HepG2 (cell line): ENCODE measurements around the gene SLC13A3. TPM values are rescaled to one million over a fixed set of nuclear protein-coding genes. Genes with fewer than 3 reads are reported as not detected.

Source experiments
- ATAC-seq: fragments of 200-7000 bp; cut with Tn5 transposase; 3 replicates; pipeline ENCODE4 v1.9.1; 2020; ENCODE audit warnings: mild to moderate bottlenecking, moderate library complexity
- BruUV-seq: library from RNA; stranded (reverse); fragments of 400-500 nt; replicated peaks from 2 replicates; lab custom pipeline; 2021; lab: Mats Ljungman, UMichigan
- CTCF ChIA-PET: fragments of 300-600 bp; formaldehyde crosslinking; extraction: SDS; loops from one replicate; lab custom pipeline; 2021; ENCODE audit warnings: low total read pairs, inconsistent platforms, low intra/inter-chr PET ratio; lab: Yijun Ruan, JAX
- POLR2A ChIA-PET: fragments of 350-600 bp; sonication (Branson Sonifier 250); formaldehyde crosslinking; loops from one replicate; lab custom pipeline; 2020; ENCODE audit warnings: antibody characterized with exemption, inconsistent platforms; lab: Yijun Ruan, JAX
- DNase-seq: peaks from one replicate; pipeline ENCODE4 v3.0.0-alpha.2; 2015; ENCODE audit warnings: low spot score
- FAIRE-seq: peaks from 3 replicates; lab custom pipeline; 2011; peaks lifted over from hg19 to GRCh38; lab: Jason Lieb, UNC
- H2AFZ ChIP-seq: one replicate; pipeline ENCODE4 v1.6.1; 2011; ENCODE audit warnings: low read length, inconsistent platforms
- H3K27ac ChIP-seq: fragments of 300-600 bp; 3 replicates; pipeline ENCODE4 v1.8.0; 2011; ENCODE audit warnings: mixed run types, mild to moderate bottlenecking, mixed read lengths, low read length, inconsistent platforms; ENCODE audit not compliant: insufficient read depth; ENCODE audit errors: extremely low read length
- H3K27me3 ChIP-seq, 2 experiments: fragments of 200-600 bp in 1 of 2; 2 replicates in 1 of 2; 3 replicates in 1 of 2; pipeline versions ENCODE4 v1.6.0 to v1.8.0; 2011; ENCODE audit warnings: low read length in 2 of 2, mild to moderate bottlenecking in 2 of 2, moderate library complexity in 2 of 2, inconsistent platforms in 1 of 2; ENCODE audit not compliant: insufficient read depth in 2 of 2, control insufficient read depth in 1 of 2
- H3K36me3 ChIP-seq, 2 experiments: fragments of 200-600 bp in 1 of 2; replicated peaks in 1 of 2; 2 replicates in 1 of 2; 3 replicates in 1 of 2; pipeline versions ENCODE4 v1.5.1 to v1.8.0; 2011; ENCODE audit warnings: low read length in 2 of 2, inconsistent platforms in 1 of 2; ENCODE audit not compliant: insufficient read depth in 2 of 2, control insufficient read depth in 1 of 2
- H3K4me1 ChIP-seq: 2 replicates; pipeline ENCODE4 v1.5.1; 2012; ENCODE audit warnings: low read length, inconsistent platforms; ENCODE audit not compliant: insufficient read depth
- H3K4me2 ChIP-seq: 2 replicates; pipeline ENCODE4 v1.6.0; 2011; ENCODE audit warnings: low read depth, low read length, inconsistent platforms
- H3K4me3 ChIP-seq, 3 experiments: fragments of 200-600 bp in 1 of 3; sonication (generic), shearing (Covaris generic) in 1 of 3; replicated peaks in 1 of 3; 2 replicates each; pipeline ENCODE4 v1.5.1; 2011 to 2016; ENCODE audit warnings: low read length in 3 of 3, inconsistent platforms in 2 of 3, low read depth in 2 of 3, mild to moderate bottlenecking in 2 of 3, control low read depth in 1 of 3, mixed read lengths in 1 of 3; ENCODE audit not compliant: insufficient read depth in 1 of 3
- H3K79me2 ChIP-seq: one replicate; pipeline ENCODE4 v1.6.1; 2011; ENCODE audit warnings: low read length, inconsistent platforms; ENCODE audit not compliant: insufficient read depth
- H3K9ac ChIP-seq: 2 replicates; pipeline ENCODE4 v1.6.0; 2011; ENCODE audit warnings: mild to moderate bottlenecking, low read depth, low read length, inconsistent platforms; ENCODE audit not compliant: insufficient read depth
- H3K9me3 ChIP-seq: 2 replicates; pipeline ENCODE4 v1.5.1; 2012; ENCODE audit warnings: mild to moderate bottlenecking, low read length
- H4K20me1 ChIP-seq: 2 replicates; pipeline ENCODE4 v1.6.0; 2011; ENCODE audit warnings: inconsistent platforms, mild to moderate bottlenecking, low read length, moderate library complexity; ENCODE audit not compliant: insufficient read depth
- HCFC1 ChIP-seq: fragments of 150-350 bp; IDR thresholded peaks from 2 replicates; pipeline ENCODE4 v1.6.1; 2014; ENCODE audit warnings: low read depth, low read length
- HNRNPLL ChIP-seq: fragments of 200-400 bp; formaldehyde crosslinking; IDR thresholded peaks from 2 replicates; pipeline ENCODE4 v1.6.1; 2017; ENCODE audit warnings: mild to moderate bottlenecking, low read depth, low read length; ENCODE audit not compliant: poor library complexity, severe bottlenecking
- HOXA7 ChIP-seq: sonication (generic); formaldehyde crosslinking; IDR thresholded peaks from 2 replicates; pipeline ENCODE4 v1.8.1; 2022; ENCODE audit warnings: mild to moderate bottlenecking, missing genetic modification reagents, moderate library complexity
- KLF11 ChIP-seq: IDR thresholded peaks from 2 replicates; pipeline ENCODE4 v1.6.1; 2016; ENCODE audit warnings: missing compliant biosample characterization
- RFX1 ChIP-seq: fragments of 450-650 bp; IDR thresholded peaks from 2 replicates; pipeline ENCODE4 v1.6.1; 2017
- RFXANK ChIP-seq: IDR thresholded peaks from 2 replicates; pipeline ENCODE4 v1.6.1; 2016
- TEAD2 ChIP-seq: sonication (generic); formaldehyde crosslinking; IDR thresholded peaks from 2 replicates; pipeline ENCODE4 v1.9.0; 2021; ENCODE audit warnings: missing genetic modification reagents
- ZBTB8A ChIP-seq: sonication (generic); formaldehyde crosslinking; IDR thresholded peaks from 2 replicates; pipeline ENCODE4 v1.4.0; 2020; ENCODE audit warnings: mild to moderate bottlenecking, low read depth, missing genetic modification reagents, borderline replicate concordance
- ZEB1 ChIP-seq: IDR thresholded peaks from 2 replicates; pipeline ENCODE4 v1.6.1; 2012; ENCODE audit warnings: mild to moderate bottlenecking, low read depth, inconsistent platforms; ENCODE audit not compliant: insufficient replicate concordance
- ZNF354B ChIP-seq: sonication (generic); formaldehyde crosslinking; IDR thresholded peaks from 2 replicates; pipeline ENCODE4 v1.8.0; 2022; ENCODE audit warnings: mild to moderate bottlenecking, missing genetic modification reagents
- ZNF383 ChIP-seq: sonication (generic); formaldehyde crosslinking; IDR thresholded peaks from 2 replicates; pipeline ENCODE4 v1.4.0; 2020; ENCODE audit warnings: missing genetic modification reagents, mild to moderate bottlenecking, borderline replicate concordance
- ZNF598 ChIP-seq: sonication (generic); formaldehyde crosslinking; IDR thresholded peaks from 2 replicates; pipeline ENCODE4 v1.5.1; 2020; ENCODE audit warnings: mild to moderate bottlenecking, missing genetic modification reagents, borderline replicate concordance
- ZNF672 ChIP-seq: sonication (generic); formaldehyde crosslinking; IDR thresholded peaks from 2 replicates; pipeline ENCODE4 v1.8.1; 2022; ENCODE audit warnings: missing genetic modification reagents
- ZNF773 ChIP-seq: sonication (generic); formaldehyde crosslinking; IDR thresholded peaks from 2 replicates; pipeline ENCODE4 v1.4.0; 2020; ENCODE audit warnings: missing genetic modification reagents, borderline replicate concordance
- WGBS: methylation state at CpG from one replicate; pipeline ENCODE4 v1.1.6; 2017; ENCODE audit warnings: low lambda C conversion rate; 5-methylcytosine and 5-hydroxymethylcytosine counted together
- in situ Hi-C: cut with HindIII; loops from 2 replicates; pipeline ENCODE4 v1.10.0; 2017; ENCODE audit warnings: low pct_unique_long_range_greater_than_20kb; ENCODE audit not compliant: extremely low pct_ligation_motif_present
- intact Hi-C: fragments of 100-400 bp; cut with micrococcal nuclease; formaldehyde crosslinking; loops from one replicate; pipeline ENCODE4 v1.10.0; 2022; ENCODE audit not compliant: unreplicated experiment
- polyA plus RNA-seq, 8 experiments: library from polyadenylated mRNA; depleted of rRNA in 3 of 8; stranded (reverse) in 7 of 8; unstranded in 1 of 8; fragments of >200 nt; fragmentation: Illumina TruSeq in 4 of 8; extraction: Trizol in 4 of 8; gene quantifications; 2 replicates each; pipeline versions ENCODE4 v1.2.1 to v1.2.3, GENCODE V29; 2011 to 2016; ENCODE audit warnings: low read depth in 4 of 8, missing spikeins in 1 of 8, mixed read lengths in 1 of 8; ENCODE audit not compliant: insufficient read depth in 1 of 8
- total RNA-seq, 5 experiments: library from RNA; depleted of rRNA; stranded (reverse); fragments of >200 nt; fragmentation: Illumina TruSeq; extraction: Trizol; gene quantifications; 2 replicates each; pipeline ENCODE4 v1.2.3, GENCODE V29; 2016; ENCODE audit warnings: low read depth in 1 of 5
- TF ChIP-seq, protein P1 (sequence below): sonication (generic); formaldehyde crosslinking; IDR thresholded peaks from 2 replicates; pipeline ENCODE4 v1.9.0; 2022; ENCODE audit warnings: missing genetic modification reagents, mild to moderate bottlenecking, borderline replicate concordance
- TF ChIP-seq, protein P2 (sequence below): sonication (generic); formaldehyde crosslinking; IDR thresholded peaks from 2 replicates; pipeline ENCODE4; 2020; ENCODE audit warnings: missing genetic modification reagents, mild to moderate bottlenecking, borderline replicate concordance
- TF ChIP-seq, protein P3 (sequence below): sonication (generic); formaldehyde crosslinking; IDR thresholded peaks from 2 replicates; pipeline ENCODE4 v1.8.0; 2022; ENCODE audit warnings: missing genetic modification reagents, mild to moderate bottlenecking, borderline replicate concordance

Gene SLC13A3
- total and polyA plus RNA-seq, 2 of the 13 experiments (the other 11 are each of a cell fraction or from before 2014, with no cell fraction given), result 66.5 to 76.0 TPM

DNA sequence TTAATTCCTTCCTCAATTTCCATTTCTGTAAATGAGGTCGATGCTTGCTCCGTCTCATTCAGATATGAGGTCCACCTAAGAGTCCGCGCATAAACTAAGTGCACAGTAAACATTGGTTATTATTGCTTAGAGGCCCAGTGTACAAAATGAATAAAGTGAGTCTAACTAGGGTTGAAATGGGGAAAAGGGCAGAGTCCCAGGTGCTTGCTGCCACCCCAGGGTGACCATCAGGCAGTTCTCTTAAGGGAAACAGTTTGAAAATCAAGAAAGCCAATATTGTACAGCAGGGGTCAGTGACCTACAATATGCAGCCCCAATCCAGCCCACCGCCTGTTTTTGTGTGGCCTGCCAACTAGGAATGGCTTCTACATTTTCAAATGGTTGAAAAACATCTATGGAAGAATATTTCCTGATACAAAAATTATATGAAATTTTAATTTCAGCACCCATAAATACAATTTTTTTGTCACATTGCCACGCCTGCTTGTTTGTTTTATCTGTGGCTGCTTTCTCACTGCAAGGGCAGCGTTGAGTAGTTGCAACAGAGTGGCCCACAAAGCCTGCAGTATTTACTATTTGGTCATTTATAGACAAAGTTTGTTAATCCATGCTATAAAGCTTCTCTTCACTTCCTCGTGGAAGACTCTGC, 43.3 kb downstream of the SLC13A3 start (continued):
- TF ChIP-seq, protein P1, sequence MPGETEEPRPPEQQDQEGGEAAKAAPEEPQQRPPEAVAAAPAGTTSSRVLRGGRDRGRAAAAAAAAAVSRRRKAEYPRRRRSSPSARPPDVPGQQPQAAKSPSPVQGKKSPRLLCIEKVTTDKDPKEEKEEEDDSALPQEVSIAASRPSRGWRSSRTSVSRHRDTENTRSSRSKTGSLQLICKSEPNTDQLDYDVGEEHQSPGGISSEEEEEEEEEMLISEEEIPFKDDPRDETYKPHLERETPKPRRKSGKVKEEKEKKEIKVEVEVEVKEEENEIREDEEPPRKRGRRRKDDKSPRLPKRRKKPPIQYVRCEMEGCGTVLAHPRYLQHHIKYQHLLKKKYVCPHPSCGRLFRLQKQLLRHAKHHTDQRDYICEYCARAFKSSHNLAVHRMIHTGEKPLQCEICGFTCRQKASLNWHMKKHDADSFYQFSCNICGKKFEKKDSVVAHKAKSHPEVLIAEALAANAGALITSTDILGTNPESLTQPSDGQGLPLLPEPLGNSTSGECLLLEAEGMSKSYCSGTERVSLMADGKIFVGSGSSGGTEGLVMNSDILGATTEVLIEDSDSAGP (CRISPR knock-in tag), result no peak
- TF ChIP-seq ZEB1 (no peak), ZNF354B (CRISPR knock-in tag) (peak; percentile 91; the same call in 1 of the 2 replicates), HNRNPLL (no peak), HCFC1 (no peak)

- CTCF ChIA-PET, result no interaction called here
- TF ChIP-seq KLF11 (CRISPR knock-in tag) (0 out of 2 replicates have a peak, but pooled peaks have one; percentile 24), ZNF672 (CRISPR knock-in tag) (no peak), TEAD2 (no peak), ZNF598 (CRISPR knock-in tag) (0 out of 2 replicates have a peak, but pooled peaks have one; percentile 32), ZNF383 (no peak), HOXA7 (CRISPR knock-in tag) (no peak), ZNF773 (CRISPR knock-in tag) (no peak), RFX1 (no peak), ZBTB8A (CRISPR knock-in tag) (no peak), RFXANK (CRISPR knock-in tag) (no peak)
- TF ChIP-seq, protein P2, sequence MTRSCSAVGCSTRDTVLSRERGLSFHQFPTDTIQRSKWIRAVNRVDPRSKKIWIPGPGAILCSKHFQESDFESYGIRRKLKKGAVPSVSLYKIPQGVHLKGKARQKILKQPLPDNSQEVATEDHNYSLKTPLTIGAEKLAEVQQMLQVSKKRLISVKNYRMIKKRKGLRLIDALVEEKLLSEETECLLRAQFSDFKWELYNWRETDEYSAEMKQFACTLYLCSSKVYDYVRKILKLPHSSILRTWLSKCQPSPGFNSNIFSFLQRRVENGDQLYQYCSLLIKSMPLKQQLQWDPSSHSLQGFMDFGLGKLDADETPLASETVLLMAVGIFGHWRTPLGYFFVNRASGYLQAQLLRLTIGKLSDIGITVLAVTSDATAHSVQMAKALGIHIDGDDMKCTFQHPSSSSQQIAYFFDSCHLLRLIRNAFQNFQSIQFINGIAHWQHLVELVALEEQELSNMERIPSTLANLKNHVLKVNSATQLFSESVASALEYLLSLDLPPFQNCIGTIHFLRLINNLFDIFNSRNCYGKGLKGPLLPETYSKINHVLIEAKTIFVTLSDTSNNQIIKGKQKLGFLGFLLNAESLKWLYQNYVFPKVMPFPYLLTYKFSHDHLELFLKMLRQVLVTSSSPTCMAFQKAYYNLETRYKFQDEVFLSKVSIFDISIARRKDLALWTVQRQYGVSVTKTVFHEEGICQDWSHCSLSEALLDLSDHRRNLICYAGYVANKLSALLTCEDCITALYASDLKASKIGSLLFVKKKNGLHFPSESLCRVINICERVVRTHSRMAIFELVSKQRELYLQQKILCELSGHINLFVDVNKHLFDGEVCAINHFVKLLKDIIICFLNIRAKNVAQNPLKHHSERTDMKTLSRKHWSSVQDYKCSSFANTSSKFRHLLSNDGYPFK, result peak; percentile 63
- TF ChIP-seq, protein P3, sequence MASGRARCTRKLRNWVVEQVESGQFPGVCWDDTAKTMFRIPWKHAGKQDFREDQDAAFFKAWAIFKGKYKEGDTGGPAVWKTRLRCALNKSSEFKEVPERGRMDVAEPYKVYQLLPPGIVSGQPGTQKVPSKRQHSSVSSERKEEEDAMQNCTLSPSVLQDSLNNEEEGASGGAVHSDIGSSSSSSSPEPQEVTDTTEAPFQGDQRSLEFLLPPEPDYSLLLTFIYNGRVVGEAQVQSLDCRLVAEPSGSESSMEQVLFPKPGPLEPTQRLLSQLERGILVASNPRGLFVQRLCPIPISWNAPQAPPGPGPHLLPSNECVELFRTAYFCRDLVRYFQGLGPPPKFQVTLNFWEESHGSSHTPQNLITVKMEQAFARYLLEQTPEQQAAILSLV, result no peak; the same call in 1 of the 2 replicates
These were observed 43.9 kb downstream of the SLC13A3 start for GRCh38 chr20:46607191-46607848.

More at GRCh38 chr20:46607191-46607848, 43.9 kb downstream of the SLC13A3 start:
- Histone ChIP-seq H2AFZ (no peak overlapping the region), H3K9ac (peak overlapping the region; percentile 27), H3K79me2 (no peaks in the 10 kb centered on the region), H3K4me1 (peaks cover 72% of the 10 kb centered on the region), H3K36me3 (peaks cover 13 to 27% of the 10 kb centered on the region in 2 experiments), H3K4me3 (peak overlapping the region in 1 of 3 experiments; percentile 32; a peak in 1 of 6 replicates), H3K27ac (peak overlapping the region; percentile 80), H4K20me1 (no peaks in the 10 kb centered on the region), H3K27me3 (no peaks in the 10 kb centered on the region), H3K9me3 (no peaks in the 10 kb centered on the region), H3K4me2 (peak overlapping the region; percentile 62)
- intact Hi-C loops (loop anchor here (1.0 to 2.0 kb wide), 4 partner anchors 23 to 74 kb away; no protein-coding TSS in a partner anchor), in situ Hi-C loops (no loop called here)
- POLR2A ChIA-PET, result interaction anchor here (0.6 to 2.3 kb wide), 25 partner anchors 8 to 243 kb away, joined by 3 to 22 read pairs (median 4); partner anchors contain the start of genes SLC13A3 and TP53RK
- DNase-seq (peak; percentile 99), ATAC-seq (peak; percentile 95), FAIRE-seq (peak; percentile 99)
- no TSS peak for BruUV-seq
- WGBS, result 35% methylated on average over 4 of the region's 4 CpGs
